Nephron progenitor cell (in vitro differentiated cells): ENCODE measurements around the gene PRPS1.
A peak's percentile ranks its signal among the peaks of the same experiment; 100 is the strongest.

ENCODE experiments used
- DNase-seq: peaks from one replicate; pipeline ENCODE4 v3.0.0; 2021
- H3K27ac Mint-ChIP-seq: 2 replicates; pipeline ENCODE4 v1.8.0; 2021; ENCODE audit warnings: mild to moderate bottlenecking, moderate library complexity, mixed read lengths
- H3K27me3 Mint-ChIP-seq: 2 replicates; pipeline ENCODE4 v1.8.0; 2021; ENCODE audit warnings: mild to moderate bottlenecking, low read depth, mixed read lengths; ENCODE audit not compliant: poor library complexity
- H3K36me3 Mint-ChIP-seq: 2 replicates; pipeline ENCODE4 v1.8.0; 2021; ENCODE audit warnings: low read depth, mixed read lengths
- H3K4me1 Mint-ChIP-seq: 2 replicates; pipeline ENCODE4 v1.8.0; 2021; ENCODE audit warnings: mixed read lengths
- H3K4me3 Mint-ChIP-seq: 2 replicates; pipeline ENCODE4 v1.8.0; 2021; ENCODE audit warnings: mild to moderate bottlenecking, moderate library complexity, mixed read lengths
- H3K9me3 Mint-ChIP-seq: 2 replicates; pipeline ENCODE4 v1.8.0; 2021; ENCODE audit warnings: mild to moderate bottlenecking, moderate library complexity, mixed read lengths
- TF ChIP-seq, protein P1 (sequence below): fragments of 200-600 bp; sonication (generic); IDR thresholded peaks from 2 replicates; pipeline ENCODE4 v1.5.0; 2021; ENCODE audit warnings: antibody characterized with exemption

PRPS1 gene

DNA sequence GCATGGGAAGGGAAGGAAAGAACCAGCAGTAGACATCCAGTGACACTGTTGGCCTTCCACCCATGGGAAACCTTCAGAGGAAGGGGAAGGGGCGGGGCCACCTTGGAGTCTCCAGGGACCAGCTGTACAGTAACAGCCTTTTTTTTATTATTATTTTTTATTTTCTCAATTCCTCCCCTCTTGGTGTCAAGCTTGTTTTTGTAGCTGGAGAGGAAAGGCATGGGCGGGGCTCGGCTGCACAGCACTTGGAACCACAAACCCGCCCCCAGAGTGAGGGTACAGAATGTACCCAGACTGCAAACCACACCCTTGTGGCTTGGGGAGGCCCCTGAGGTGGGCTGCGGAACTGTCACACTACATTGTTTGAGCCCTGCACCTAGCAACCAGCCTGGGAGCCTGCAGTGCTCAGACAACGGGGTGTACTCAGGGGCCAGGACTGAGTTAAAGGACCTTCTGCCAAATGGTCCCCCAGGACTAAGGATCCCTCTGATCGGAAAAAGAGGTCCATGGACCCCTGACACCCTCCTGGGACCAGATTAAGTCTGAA, 45.7 kb downstream of the PRPS1 start:
- Mint-ChIP-seq H3K4me3 (no peak overlapping the region), H3K27ac (no peak overlapping the region), H3K36me3 (no peaks in the 10 kb centered on the region), H3K27me3 (peaks cover 16% of the 10 kb centered on the region), H3K4me1 (peaks cover 63% of the 10 kb centered on the region), H3K9me3 (peaks cover 45% of the 10 kb centered on the region)
- TF ChIP-seq, protein P1, sequence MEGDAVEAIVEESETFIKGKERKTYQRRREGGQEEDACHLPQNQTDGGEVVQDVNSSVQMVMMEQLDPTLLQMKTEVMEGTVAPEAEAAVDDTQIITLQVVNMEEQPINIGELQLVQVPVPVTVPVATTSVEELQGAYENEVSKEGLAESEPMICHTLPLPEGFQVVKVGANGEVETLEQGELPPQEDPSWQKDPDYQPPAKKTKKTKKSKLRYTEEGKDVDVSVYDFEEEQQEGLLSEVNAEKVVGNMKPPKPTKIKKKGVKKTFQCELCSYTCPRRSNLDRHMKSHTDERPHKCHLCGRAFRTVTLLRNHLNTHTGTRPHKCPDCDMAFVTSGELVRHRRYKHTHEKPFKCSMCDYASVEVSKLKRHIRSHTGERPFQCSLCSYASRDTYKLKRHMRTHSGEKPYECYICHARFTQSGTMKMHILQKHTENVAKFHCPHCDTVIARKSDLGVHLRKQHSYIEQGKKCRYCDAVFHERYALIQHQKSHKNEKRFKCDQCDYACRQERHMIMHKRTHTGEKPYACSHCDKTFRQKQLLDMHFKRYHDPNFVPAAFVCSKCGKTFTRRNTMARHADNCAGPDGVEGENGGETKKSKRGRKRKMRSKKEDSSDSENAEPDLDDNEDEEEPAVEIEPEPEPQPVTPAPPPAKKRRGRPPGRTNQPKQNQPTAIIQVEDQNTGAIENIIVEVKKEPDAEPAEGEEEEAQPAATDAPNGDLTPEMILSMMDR: no peak
- DNase-seq: peak; percentile 22

DNA sequence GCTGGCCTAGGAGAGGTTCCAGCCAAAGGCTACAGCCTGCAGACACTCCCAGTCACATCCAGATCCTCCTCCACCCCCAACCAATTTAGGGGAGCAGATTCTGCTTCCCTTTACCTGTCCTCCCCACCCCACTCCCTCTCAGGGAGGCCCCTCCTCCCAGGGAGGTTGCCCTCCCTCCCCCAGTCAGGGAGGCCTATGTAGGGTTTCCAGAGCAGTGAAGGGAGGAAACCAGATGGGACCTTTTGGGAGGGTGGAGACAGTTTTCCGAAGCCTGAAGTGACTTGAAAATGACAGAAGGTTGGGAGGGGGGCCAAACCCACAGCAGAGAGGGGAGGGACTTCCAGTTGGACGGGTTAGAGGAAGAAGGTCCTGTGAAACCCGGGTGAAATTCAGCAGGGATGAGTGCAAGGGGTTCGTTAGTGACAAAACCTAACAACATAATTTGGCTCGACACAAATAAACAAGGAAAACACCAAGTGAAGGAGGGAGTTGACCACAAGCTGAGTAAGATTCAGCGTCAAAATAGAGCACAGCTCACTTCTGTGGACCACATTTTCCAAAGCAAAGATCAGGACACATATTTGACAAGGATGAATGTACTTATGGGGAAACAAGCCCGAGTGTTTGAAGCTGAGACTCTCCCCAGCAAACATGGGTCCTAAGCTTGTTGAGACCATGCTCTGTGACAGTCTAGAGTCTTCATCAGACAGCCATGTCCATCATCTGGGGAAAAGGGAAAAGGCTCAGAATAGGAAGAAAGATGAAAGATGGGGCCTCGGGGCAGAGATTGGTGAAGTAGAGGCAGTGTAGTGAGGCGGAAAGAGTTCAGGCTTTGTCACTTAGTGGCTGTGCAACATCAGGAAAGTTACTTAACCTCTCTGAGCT, 46.4 kb downstream of the PRPS1 start:
- peak; percentile 6 for DNase-seq
- H3K27me3 Mint-ChIP-seq: peaks cover 18% of the 10 kb centered on the region
- no peaks in the 10 kb centered on the region for H3K36me3 Mint-ChIP-seq
- H3K4me3 Mint-ChIP-seq: peak overlapping the region; percentile 57
- TF ChIP-seq, protein P1: no peak
- no peak overlapping the region for H3K27ac Mint-ChIP-seq
- H3K4me1 Mint-ChIP-seq: peaks cover 59% of the 10 kb centered on the region
- peaks cover 43% of the 10 kb centered on the region for H3K9me3 Mint-ChIP-seq

DNA sequence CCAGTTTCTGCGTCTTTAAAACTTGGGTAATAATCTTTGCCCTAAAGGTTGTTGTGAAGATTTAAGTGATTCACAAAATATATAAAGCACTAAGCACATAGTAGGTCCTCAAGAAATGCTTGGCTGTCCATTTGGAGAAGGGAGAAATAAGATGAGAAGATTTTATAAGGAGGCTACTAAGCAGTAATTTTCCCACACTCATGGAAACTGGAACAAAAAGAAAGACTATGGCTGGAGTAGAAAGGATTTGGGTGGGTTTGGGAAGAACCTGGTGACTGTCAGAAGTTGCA, 47.0 kb downstream of the PRPS1 start:
- peaks cover 56% of the 10 kb centered on the region for H3K4me1 Mint-ChIP-seq
- H3K9me3 Mint-ChIP-seq: peaks cover 47% of the 10 kb centered on the region
- H3K27me3 Mint-ChIP-seq: peaks cover 22% of the 10 kb centered on the region

DNA sequence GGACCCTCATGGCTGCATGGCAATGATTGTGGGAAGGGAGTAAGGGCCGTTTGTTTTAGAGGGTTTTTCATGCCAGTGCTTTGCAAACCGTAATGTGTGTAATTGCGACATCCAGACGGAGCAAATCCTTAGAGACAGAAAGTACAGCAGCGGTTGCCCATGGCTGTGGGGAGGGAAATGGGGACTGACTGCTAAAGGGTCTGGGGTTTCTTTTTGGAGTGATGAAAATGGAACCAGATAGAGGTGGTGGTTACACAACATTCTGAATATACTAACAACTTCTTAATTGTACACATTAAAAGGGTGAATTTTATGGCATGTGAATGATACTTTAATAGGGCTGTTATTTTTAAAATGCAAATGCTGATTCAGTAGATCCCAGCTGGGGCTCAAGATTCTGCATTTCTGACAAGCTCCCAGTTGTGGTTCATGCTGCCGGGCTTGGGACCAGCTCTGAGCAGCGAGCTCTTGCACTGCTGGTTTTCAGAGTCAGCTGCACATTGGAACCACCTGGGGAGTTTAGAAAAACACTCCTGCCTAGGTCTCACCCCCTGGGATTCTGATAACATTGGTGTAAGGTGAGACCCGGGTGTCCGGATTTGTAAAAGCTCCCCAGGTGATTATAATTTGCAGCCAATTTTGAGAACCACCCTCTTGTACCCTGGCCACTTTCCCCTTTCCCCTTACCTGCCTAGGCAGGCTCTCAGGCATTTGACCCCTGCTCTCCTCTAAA, 47.7 kb downstream of the PRPS1 start:
- Mint-ChIP-seq H3K9me3 (peaks cover 52% of the 10 kb centered on the region), H3K27ac (no peak overlapping the region)

More for the DNA sequence above, 47.0 kb downstream of the PRPS1 start:
- TF ChIP-seq, protein P1: no peak
- no peak for DNase-seq
- H3K36me3 Mint-ChIP-seq: no peaks in the 10 kb centered on the region
- H3K4me3 Mint-ChIP-seq: peak overlapping the region; percentile 57
- H3K27ac Mint-ChIP-seq: no peak overlapping the region

DNA sequence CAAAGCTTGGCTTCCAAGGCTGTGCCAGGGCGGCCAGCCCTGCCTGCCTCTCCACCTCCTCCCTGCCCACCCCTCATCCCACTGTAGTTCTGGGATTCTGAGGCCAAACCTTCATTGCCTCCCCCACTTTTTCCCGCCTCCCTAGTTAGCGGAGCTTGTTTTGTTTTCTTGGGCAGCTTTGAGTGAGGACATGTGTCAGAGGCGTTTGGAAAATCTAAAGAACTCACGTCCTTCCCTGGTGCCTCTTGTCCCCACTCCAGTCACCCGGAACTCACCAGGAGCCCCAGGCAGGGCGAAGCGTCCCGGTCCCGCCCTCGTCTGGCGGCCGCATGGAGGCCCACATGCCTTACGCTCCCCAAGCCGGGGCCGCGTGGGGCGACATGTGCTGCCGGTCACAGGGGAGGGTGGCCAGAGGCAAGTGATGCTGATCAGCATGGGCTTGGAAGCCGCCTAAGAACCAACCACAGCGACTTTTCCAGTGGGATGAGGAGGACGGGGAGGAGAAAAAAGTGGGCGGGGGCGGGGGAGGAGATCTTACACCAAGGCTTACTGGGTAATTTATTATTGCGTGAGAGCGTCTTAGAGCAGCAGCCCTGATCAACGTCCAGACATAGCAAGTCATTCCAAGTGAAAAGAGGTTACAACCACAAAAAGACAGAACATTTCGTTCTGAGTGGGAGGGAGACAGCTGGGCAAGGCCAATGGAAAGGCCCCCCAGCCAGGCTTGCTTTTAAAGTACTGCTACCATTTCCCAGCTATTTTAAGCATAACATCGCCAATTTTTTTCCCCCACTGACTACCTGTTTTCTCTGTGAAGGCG, 48.5 kb downstream of the PRPS1 start:
- no peak overlapping the region for H3K27ac Mint-ChIP-seq
- DNase-seq: peak; percentile 61
- H3K36me3 Mint-ChIP-seq: no peaks in the 10 kb centered on the region
- peaks cover 54% of the 10 kb centered on the region for H3K9me3 Mint-ChIP-seq
- H3K4me1 Mint-ChIP-seq: peaks cover 63% of the 10 kb centered on the region
- TF ChIP-seq, protein P1: no peak
- H3K4me3 Mint-ChIP-seq: peak overlapping the region; percentile 78
- peaks cover 29% of the 10 kb centered on the region for H3K27me3 Mint-ChIP-seq

More for the DNA sequence above, 47.7 kb downstream of the PRPS1 start:
- peaks cover 25% of the 10 kb centered on the region for H3K27me3 Mint-ChIP-seq
- DNase-seq: no peak
- TF ChIP-seq, protein P1: no peak
- H3K4me1 Mint-ChIP-seq: peaks cover 61% of the 10 kb centered on the region
- H3K36me3 Mint-ChIP-seq: no peaks in the 10 kb centered on the region
- H3K4me3 Mint-ChIP-seq: peak overlapping the region; percentile 78
